ENCODE results near the gene PTP4A2. TPM values are rescaled to one million over a fixed set of nuclear protein-coding genes. Genes with fewer than 3 reads are reported as not detected.

The PTP4A2 gene
- total and polyA plus RNA-seq, 2 of the 13 experiments (the other 11 are each of a cell fraction or from before 2014, with no cell fraction given) = 173 to 225 TPM

DNA sequence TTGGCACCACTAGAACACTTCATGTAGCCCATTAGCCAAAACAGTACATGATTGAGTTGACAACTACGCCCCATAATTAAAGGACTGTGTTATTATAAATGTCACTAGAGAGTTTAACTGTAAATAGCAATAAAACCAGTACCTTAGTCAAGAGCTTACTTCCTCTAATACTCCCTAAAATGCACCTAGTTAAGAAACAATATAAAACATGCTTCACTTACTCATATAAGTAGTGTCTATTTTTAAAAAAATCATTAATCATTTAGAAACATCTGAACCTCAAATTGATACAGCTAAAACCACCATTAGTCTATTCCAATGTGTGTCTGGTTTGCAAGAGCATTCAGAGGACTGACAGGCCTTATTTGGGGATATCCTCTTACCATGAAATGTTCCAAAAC lies 25.3 kb downstream of the PTP4A2 start:
- no peak for DNase-seq (ENCODE audit: low spot score)
- ChIA-PET POLR2A (no interaction called here), CTCF (ENCODE audit: low intra/inter-chr PET ratio, low total read pairs) (no interaction called here)
- FAIRE-seq = no peak
- Histone ChIP-seq H3K27me3 (ENCODE audit: control insufficient read depth in 1 of 2, insufficient read depth in 2 of 2, low read length in 2 of 2) (no peaks in the 10 kb centered on the region), H3K9me3 (ENCODE audit: low read length) (no peaks in the 10 kb centered on the region), H3K27ac (ENCODE audit: extremely low read length, insufficient read depth, low read length) (no peak overlapping the region), H4K20me1 (ENCODE audit: insufficient read depth, low read length) (0 out of 2 replicates have a peak, but pooled peaks cover 8% of the 10 kb centered on the region), H3K4me1 (ENCODE audit: insufficient read depth, low read length) (peaks cover 46% of the 10 kb centered on the region), H3K36me3 (replicated peaks in 1 of 2; ENCODE audit: control insufficient read depth in 1 of 2, insufficient read depth in 2 of 2, low read length in 2 of 2) (peaks cover 9 to 46% of the 10 kb centered on the region in 2 experiments; a peak in 4 of 5 replicates), H2AFZ (ENCODE audit: low read length) (no peak overlapping the region), H3K9ac (ENCODE audit: insufficient read depth, low read depth, low read length) (no peak overlapping the region), H3K4me3 (replicated peaks in 1 of 3; ENCODE audit: insufficient read depth in 1 of 3, low read depth in 2 of 3, low read length in 3 of 3) (no peak overlapping the region), H3K79me2 (ENCODE audit: insufficient read depth, low read length) (peaks cover 23% of the 10 kb centered on the region), H3K4me2 (ENCODE audit: low read depth, low read length) (no peak overlapping the region)
- intact Hi-C loops (cut with micrococcal nuclease; ENCODE audit: unreplicated experiment) = no loop called here
- BruUV-seq (replicated peaks) = no TSS peak
- no peak for ATAC-seq
- WGBS (ENCODE audit: low lambda C conversion rate) = 100% methylated on average over 1 of the region's 1 CpG
- in situ Hi-C loops (cut with HindIII; ENCODE audit: extremely low pct_ligation_motif_present, low pct_unique_long_range_greater_than_20kb) = no loop called here
- no peak for TF ChIP-seq SMAD9 (CRISPR knock-in tag; IDR thresholded peaks at IDR 0.05)
- no peak for TF ChIP-seq JARID2 (CRISPR knock-in tag; IDR thresholded peaks at IDR 0.05; ENCODE audit: insufficient replicate concordance)
- TF ChIP-seq ZNF292 (CRISPR knock-in tag; IDR thresholded peaks at IDR 0.05; ENCODE audit: borderline replicate concordance, low read depth) = no peak
- TF ChIP-seq HOMEZ (CRISPR knock-in tag; IDR thresholded peaks at IDR 0.05; ENCODE audit: low read depth) = no peak
- TF ChIP-seq KMT2A (CRISPR knock-in tag; IDR thresholded peaks at IDR 0.05) = no peak
- TF ChIP-seq, protein P1, sequence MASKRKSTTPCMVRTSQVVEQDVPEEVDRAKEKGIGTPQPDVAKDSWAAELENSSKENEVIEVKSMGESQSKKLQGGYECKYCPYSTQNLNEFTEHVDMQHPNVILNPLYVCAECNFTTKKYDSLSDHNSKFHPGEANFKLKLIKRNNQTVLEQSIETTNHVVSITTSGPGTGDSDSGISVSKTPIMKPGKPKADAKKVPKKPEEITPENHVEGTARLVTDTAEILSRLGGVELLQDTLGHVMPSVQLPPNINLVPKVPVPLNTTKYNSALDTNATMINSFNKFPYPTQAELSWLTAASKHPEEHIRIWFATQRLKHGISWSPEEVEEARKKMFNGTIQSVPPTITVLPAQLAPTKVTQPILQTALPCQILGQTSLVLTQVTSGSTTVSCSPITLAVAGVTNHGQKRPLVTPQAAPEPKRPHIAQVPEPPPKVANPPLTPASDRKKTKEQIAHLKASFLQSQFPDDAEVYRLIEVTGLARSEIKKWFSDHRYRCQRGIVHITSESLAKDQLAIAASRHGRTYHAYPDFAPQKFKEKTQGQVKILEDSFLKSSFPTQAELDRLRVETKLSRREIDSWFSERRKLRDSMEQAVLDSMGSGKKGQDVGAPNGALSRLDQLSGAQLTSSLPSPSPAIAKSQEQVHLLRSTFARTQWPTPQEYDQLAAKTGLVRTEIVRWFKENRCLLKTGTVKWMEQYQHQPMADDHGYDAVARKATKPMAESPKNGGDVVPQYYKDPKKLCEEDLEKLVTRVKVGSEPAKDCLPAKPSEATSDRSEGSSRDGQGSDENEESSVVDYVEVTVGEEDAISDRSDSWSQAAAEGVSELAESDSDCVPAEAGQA (IDR thresholded peaks at IDR 0.05; ENCODE audit: low read depth) = no peak
- TF ChIP-seq, protein P1 (CRISPR knock-in tag; IDR thresholded peaks at IDR 0.05; ENCODE audit: borderline replicate concordance) = no peak
- TF ChIP-seq NR2C2 (CRISPR knock-in tag; IDR thresholded peaks at IDR 0.05; ENCODE audit: borderline replicate concordance) = no peak
- no peak for TF ChIP-seq FOXC1 (CRISPR knock-in tag; IDR thresholded peaks at IDR 0.05; ENCODE audit: borderline replicate concordance)
- TF ChIP-seq POGK (CRISPR knock-in tag; conservative IDR thresholded peaks at IDR 0.05) = no peak
- no peak for TF ChIP-seq ZEB1 (IDR thresholded peaks at IDR 0.05; ENCODE audit: insufficient replicate concordance, low read depth)
- TF ChIP-seq, protein P2, sequence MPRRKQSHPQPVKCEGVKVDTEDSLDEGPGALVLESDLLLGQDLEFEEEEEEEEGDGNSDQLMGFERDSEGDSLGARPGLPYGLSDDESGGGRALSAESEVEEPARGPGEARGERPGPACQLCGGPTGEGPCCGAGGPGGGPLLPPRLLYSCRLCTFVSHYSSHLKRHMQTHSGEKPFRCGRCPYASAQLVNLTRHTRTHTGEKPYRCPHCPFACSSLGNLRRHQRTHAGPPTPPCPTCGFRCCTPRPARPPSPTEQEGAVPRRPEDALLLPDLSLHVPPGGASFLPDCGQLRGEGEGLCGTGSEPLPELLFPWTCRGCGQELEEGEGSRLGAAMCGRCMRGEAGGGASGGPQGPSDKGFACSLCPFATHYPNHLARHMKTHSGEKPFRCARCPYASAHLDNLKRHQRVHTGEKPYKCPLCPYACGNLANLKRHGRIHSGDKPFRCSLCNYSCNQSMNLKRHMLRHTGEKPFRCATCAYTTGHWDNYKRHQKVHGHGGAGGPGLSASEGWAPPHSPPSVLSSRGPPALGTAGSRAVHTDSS (CRISPR knock-in tag; conservative IDR thresholded peaks at IDR 0.05) = no peak

All from HepG2 (cell line).